T-helper 2 cell treated with Interferon-gamma antibody and Interleukin-4, amounts not matched to agents 5 μg/mL and 100 μg/mL, for 36 hours (primary cell): ENCODE results near the gene LAD1.

Source experiments
- DNase-seq: peaks from one replicate; pipeline ENCODE4 v3.0.0; 2021; ENCODE audit warnings: low spot score
- H3K27ac Mint-ChIP-seq: one replicate; pipeline ENCODE4 v1.8.0; 2021; ENCODE audit warnings: mild to moderate bottlenecking, mixed read lengths
- H3K27me3 Mint-ChIP-seq: one replicate; pipeline ENCODE4 v1.8.0; 2021; ENCODE audit warnings: low read depth, mixed read lengths
- H3K36me3 Mint-ChIP-seq: one replicate; pipeline ENCODE4 v1.8.0; 2021; ENCODE audit warnings: low read depth, mixed read lengths
- H3K4me1 Mint-ChIP-seq: one replicate; pipeline ENCODE4 v1.8.0; 2021; ENCODE audit warnings: low read depth, mixed read lengths
- H3K4me3 Mint-ChIP-seq: one replicate; pipeline ENCODE4 v1.8.0; 2022; ENCODE audit warnings: mild to moderate bottlenecking, moderate library complexity, mixed read lengths
- H3K9me3 Mint-ChIP-seq: one replicate; pipeline ENCODE4 v1.8.0; 2021; ENCODE audit warnings: mixed read lengths

Gene LAD1

DNA sequence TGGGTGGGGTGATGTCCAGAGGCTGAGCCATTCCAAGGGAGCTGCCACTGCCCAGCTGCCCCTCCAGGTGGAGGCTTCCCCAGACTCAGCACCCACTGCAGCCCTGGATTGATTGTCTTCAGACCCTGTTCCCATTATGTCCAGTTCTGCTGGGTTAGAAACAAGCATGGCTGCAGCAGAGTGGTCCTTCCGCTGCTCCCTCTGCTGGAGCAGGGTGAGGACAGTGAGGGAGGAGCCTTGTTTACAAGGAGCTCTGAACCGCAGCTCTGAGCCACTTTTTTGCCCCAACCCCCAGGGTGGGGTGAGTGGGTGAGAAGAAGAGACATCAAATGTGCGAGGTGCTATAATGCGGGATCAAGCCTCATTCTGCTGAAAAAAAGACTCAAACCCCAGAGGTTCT is 24.0 kb downstream of the LAD1 start:
- DNase-seq: no peak
- no peaks in the 10 kb centered on the region for H3K4me1 Mint-ChIP-seq
- no peak overlapping the region for H3K4me3 Mint-ChIP-seq
- H3K9me3 Mint-ChIP-seq: no peaks in the 10 kb centered on the region
- H3K27me3 Mint-ChIP-seq: peaks cover 11% of the 10 kb centered on the region
- H3K27ac Mint-ChIP-seq: no peak overlapping the region
- H3K36me3 Mint-ChIP-seq: no peaks in the 10 kb centered on the region

DNA sequence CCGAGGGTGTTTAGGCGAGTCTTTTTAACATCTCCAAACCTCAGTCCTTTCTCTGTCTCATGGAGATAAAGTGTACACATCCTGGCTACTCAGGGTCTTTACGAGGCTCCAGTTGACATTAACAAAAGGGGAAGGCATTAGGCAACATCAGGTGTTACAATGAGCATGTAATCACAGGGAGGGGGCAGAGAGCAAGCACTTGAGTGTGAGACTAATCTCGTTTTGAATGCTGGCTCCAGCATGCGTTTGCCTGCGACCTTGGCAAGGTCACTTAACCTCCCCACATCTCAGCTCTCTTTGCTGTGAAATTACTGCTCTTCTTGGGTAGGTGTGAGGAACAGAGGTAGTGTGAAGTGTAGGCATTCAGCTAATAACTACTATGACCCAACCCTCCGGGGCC is 24.8 kb downstream of the LAD1 start:
- no peaks in the 10 kb centered on the region for H3K4me1 Mint-ChIP-seq
- no peaks in the 10 kb centered on the region for H3K9me3 Mint-ChIP-seq

DNA sequence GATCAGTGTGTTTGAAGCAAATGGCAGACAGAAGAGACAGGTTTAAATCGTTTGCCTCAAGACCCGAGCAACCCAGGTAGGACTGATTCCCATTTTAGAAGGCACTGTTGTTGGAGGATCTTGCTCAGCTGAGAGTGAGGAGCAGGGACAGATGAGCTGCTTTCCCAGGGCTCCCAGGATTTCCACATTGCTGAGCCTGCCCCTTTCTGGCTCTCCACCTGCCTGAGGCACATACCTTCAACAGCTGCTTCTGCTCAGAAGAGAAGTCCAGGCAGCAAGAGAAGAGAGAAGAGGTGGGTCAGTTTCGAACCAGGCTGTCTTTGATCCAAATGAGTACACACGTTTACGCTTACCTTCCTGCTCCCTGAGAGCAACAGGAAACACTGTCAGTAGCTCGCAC is 27.3 kb downstream of the LAD1 start:
- no peaks in the 10 kb centered on the region for H3K4me1 Mint-ChIP-seq
- H3K9me3 Mint-ChIP-seq: no peaks in the 10 kb centered on the region
- no peaks in the 10 kb centered on the region for H3K36me3 Mint-ChIP-seq
- no peak for DNase-seq
- H3K27me3 Mint-ChIP-seq: peaks cover 11% of the 10 kb centered on the region
- no peak overlapping the region for H3K4me3 Mint-ChIP-seq
- H3K27ac Mint-ChIP-seq: no peak overlapping the region

More for the DNA sequence above, 24.8 kb downstream of the LAD1 start:
- Mint-ChIP-seq H3K36me3 (no peaks in the 10 kb centered on the region), H3K27ac (no peak overlapping the region), H3K4me3 (no peak overlapping the region), H3K27me3 (peaks cover 11% of the 10 kb centered on the region)
- no peak for DNase-seq

DNA sequence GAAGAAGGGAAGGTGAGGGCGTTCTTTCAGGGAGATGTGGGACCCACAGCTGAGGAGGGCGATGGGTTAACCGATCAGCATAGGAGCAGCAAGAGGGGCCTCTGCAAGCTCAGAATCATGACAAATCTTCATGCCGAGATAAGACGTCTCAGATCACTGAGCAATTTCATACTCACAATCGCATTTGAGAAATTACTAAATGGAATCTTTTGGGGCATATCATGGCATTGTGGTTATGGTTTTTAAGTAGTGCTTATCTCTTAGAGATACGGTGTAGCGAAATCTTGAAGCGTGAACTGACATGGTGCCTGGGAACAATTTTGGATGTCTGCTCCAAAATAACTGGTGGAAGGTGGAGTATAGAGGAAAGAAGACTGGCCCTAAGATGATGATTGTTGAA is 27.8 kb downstream of the LAD1 start:
- no peak overlapping the region for H3K4me3 Mint-ChIP-seq
- H3K9me3 Mint-ChIP-seq: no peaks in the 10 kb centered on the region
- no peak overlapping the region for H3K27ac Mint-ChIP-seq
- DNase-seq: no peak
- no peaks in the 10 kb centered on the region for H3K4me1 Mint-ChIP-seq
- H3K36me3 Mint-ChIP-seq: no peaks in the 10 kb centered on the region
- H3K27me3 Mint-ChIP-seq: peaks cover 11% of the 10 kb centered on the region

DNA sequence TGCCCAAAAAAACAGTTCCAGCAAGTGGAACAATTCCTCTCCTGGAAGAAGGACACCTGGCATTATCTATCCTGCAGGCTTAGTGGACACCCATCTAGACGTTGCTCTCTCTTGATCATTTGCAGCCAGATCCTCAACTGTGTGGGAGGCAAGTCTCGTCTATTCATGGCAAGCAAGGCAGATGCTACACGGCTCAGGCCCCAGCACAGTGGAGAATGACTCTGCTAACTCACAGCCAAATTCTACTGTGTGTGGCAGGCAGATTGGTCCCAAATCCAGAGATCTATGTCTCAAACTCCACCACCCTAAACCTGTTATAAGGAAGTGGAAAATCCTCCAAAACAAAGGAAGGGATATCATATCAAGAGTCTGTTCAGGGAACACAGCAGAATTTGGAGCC is 28.6 kb downstream of the LAD1 start:
- H3K9me3 Mint-ChIP-seq: no peaks in the 10 kb centered on the region
- H3K27ac Mint-ChIP-seq: no peak overlapping the region
- no peaks in the 10 kb centered on the region for H3K36me3 Mint-ChIP-seq
- DNase-seq: no peak
- H3K27me3 Mint-ChIP-seq: peaks cover 7% of the 10 kb centered on the region
- no peak overlapping the region for H3K4me3 Mint-ChIP-seq
- H3K4me1 Mint-ChIP-seq: no peaks in the 10 kb centered on the region

DNA sequence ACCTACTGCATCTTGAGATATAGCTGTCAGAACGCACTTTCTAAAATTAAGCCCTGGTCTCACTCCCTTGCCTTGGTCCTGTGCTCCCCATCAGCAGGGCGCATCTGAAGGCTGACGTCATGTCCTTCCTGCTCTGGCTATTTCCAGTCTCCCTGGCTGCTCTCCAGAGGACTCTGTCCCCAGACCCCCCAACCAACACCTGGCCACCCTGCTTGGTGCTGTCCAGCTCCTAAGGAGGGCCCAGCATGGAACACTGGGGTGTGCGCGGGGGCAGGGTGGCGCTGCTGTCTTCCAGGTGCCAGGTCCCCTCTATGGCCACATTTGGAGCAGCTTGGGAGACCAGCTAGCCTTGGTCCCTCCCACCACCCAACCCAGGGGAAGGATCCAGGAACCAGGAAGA is 29.9 kb downstream of the LAD1 start:
- H3K36me3 Mint-ChIP-seq: no peaks in the 10 kb centered on the region
- H3K4me1 Mint-ChIP-seq: no peaks in the 10 kb centered on the region
- H3K4me3 Mint-ChIP-seq: no peak overlapping the region
- peaks cover 7% of the 10 kb centered on the region for H3K27me3 Mint-ChIP-seq
- H3K9me3 Mint-ChIP-seq: no peaks in the 10 kb centered on the region
- DNase-seq: no peak
- no peak overlapping the region for H3K27ac Mint-ChIP-seq

DNA sequence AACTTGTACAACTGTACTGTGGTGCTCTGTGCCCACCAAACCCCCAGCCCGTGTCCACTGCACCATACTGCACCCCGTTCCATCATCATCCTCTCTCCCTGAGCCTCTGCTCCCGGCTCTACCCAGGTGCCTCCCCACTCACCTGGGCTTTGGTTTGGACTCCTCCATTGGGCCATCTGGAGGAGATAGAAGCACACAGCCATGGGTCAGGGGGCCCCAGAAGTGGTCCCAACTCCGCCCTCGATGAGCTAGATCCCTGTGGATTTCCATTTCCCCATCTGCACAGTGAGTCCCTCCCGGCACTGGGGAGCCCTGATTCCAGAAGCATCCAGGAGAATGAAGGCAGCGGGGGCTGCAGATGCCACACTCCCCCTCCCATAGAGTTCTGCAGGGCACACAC is 32.4 kb downstream of the LAD1 start:
- no peaks in the 10 kb centered on the region for H3K27me3 Mint-ChIP-seq
- DNase-seq: no peak
- no peaks in the 10 kb centered on the region for H3K9me3 Mint-ChIP-seq
- no peaks in the 10 kb centered on the region for H3K36me3 Mint-ChIP-seq
- H3K27ac Mint-ChIP-seq: no peak overlapping the region
- H3K4me1 Mint-ChIP-seq: no peaks in the 10 kb centered on the region
- H3K4me3 Mint-ChIP-seq: no peak overlapping the region

DNA sequence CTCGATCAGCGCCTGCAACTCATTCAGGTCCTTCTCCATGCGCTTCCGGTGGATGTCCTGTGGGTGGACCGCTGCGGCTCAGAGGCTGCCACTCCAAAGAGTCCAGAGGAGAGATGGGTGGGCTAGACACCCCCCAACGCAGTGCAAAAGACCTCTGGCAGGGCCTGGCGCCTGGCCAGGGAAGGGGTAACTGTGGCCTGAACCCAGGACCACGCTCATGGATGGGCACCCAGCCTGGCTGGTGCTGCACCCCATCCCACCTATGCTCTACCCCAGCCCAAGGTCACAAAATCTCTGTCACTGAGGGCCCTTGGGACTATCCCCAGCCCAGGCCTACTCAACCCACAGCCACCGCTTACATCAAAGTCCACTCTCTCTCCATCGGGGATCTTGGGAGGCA is 33.9 kb downstream of the LAD1 start:
- no peak overlapping the region for H3K4me3 Mint-ChIP-seq
- no peaks in the 10 kb centered on the region for H3K4me1 Mint-ChIP-seq
- no peak for DNase-seq
- no peaks in the 10 kb centered on the region for H3K9me3 Mint-ChIP-seq
- no peaks in the 10 kb centered on the region for H3K36me3 Mint-ChIP-seq
- no peak overlapping the region for H3K27ac Mint-ChIP-seq
- no peaks in the 10 kb centered on the region for H3K27me3 Mint-ChIP-seq

DNA sequence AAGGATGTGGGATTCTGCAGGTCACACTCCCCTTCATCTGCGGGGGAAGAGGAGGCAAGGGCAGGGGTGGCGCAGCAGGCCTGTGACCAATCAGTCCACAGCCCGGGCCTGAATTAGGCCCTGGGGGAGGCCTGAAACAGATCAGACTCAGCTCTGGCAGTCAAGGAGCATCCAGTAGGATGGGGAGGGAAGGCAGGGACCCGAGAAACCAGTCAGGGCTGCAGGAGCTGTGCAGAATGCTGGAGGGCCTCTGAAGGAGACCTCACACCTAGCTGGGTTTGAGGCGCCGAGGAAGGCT is 34.4 kb downstream of the LAD1 start:
- Mint-ChIP-seq H3K4me1 (no peaks in the 10 kb centered on the region), H3K36me3 (no peaks in the 10 kb centered on the region), H3K4me3 (no peak overlapping the region), H3K27me3 (no peaks in the 10 kb centered on the region), H3K27ac (no peak overlapping the region), H3K9me3 (no peaks in the 10 kb centered on the region)
- DNase-seq: no peak

DNA sequence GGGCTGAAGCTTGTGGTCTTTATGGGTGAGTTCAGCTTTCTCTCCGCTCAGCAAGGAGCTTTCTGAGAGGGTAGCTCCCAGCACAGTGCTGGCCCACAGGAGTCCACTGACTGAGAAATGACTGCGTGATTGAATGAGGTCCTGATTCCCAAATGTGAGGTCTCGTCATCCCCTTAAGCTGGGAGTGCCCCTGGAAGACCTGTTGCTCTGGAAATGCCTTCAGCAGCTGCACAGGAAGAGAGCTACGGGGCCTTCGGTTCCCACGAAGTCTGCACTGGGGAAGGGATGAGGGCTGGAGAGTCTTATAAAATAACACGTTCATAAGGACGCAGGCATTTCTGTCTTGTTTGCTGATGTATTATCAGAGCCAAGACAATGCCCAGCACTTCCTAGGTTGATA is 35.7 kb downstream of the LAD1 start:
- no peaks in the 10 kb centered on the region for H3K27me3 Mint-ChIP-seq
- H3K27ac Mint-ChIP-seq: no peak overlapping the region
- H3K36me3 Mint-ChIP-seq: no peaks in the 10 kb centered on the region
- no peaks in the 10 kb centered on the region for H3K4me1 Mint-ChIP-seq
- no peak overlapping the region for H3K4me3 Mint-ChIP-seq
- DNase-seq: no peak
- no peaks in the 10 kb centered on the region for H3K9me3 Mint-ChIP-seq

DNA sequence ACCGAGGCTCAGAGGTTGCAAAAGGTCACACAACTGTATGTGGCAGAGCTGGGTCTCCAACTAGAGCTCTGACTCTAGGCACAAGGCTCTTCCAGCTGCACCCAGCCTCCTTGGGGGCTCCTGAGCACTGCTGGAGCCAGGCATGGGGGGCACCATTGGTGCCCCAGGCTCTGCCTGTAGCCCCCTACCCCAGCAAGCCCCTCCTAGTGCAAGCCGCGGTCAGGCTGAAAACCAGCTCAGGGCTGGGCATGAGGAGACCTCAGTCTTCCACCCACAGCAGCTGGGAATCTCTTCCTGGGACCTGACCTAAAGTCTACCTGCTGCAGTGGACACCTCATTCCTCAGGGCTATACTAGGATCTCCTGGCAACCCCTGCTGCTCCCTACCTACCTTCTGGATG is 36.2 kb downstream of the LAD1 start:
- no peak for DNase-seq
- Mint-ChIP-seq H3K36me3 (no peaks in the 10 kb centered on the region), H3K27me3 (no peaks in the 10 kb centered on the region), H3K4me3 (no peak overlapping the region), H3K9me3 (no peaks in the 10 kb centered on the region), H3K4me1 (no peaks in the 10 kb centered on the region), H3K27ac (no peak overlapping the region)

DNA sequence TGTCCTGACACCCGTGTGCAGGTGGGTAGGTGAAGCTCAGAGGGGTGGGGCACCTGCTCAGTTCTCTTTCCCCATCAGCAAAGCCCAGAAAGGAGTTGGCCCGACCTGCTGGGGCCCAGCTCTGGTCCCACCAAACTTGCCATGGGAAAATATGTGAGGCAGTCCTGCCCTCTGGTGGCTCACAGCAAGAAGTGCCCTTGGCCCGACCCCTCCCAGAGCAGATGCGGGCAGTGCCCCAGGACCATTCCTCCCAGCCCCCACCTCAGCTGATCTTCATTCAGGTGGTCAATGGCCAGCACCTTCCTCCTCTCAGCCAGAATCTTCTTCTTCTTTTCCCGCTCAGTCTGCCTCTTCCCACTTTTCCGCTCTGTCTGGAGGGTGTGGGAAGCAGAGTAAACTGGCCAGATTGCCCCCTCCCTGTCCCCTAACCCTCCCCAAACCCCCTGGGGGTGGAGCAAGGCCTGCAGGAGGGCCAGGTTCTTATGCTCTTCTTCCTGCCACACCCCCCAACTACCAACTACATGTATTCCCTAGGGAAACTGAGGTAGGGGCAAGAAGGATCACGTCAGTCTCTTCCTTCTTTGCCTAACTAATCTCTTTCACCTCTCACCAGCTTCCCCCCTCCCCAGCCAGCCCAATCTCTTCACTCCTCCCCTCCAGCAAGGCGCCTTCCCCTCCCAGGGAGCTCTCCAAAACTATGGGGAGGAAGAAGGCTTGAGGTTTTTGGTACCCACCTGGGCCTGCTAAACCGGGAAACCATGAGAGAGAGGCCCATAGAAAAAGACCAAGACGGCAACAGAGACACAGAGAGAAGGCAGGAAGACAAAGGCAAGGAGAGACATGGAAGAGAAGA is 37.2 kb downstream of the LAD1 start:
- Mint-ChIP-seq H3K27ac (no peak overlapping the region), H3K4me1 (no peaks in the 10 kb centered on the region), H3K4me3 (no peak overlapping the region), H3K9me3 (no peaks in the 10 kb centered on the region), H3K36me3 (no peaks in the 10 kb centered on the region), H3K27me3 (no peaks in the 10 kb centered on the region)
- no peak for DNase-seq

DNA sequence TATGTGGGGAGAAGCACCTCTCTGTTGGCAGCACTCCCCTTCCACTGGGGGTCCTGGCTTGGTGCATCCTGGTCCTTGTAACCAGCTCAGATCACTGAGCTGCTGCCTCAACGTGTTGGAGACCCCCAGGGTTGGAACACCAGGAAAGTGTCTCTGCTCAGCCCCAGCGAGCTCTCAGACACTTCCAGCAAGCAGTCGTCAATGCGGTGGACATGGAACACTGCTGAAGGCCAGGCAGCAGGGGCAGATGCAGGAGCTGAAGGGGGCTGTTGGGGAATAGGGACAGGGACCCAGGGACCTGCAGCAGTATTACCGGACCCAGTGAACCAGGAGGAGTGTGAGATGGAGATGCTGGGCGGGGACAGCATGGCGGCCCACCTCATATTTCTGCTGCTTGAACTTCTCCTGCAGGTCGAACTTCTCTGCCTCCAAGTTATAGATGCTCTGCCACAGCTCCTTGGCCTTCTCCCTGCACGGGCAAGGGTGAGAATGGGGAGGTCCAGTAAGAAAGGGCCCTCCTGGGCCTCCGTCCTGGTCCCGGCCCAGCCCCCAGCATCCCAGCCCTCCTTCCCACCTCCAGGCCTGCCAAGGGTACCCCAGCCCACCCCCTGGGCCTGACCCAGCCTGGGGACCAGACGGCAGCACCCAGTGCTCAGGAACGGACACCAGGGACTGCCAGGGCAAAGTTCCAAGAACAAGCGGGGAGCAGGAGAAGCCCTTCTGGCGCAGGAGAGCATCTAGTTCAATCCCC is 38.0 kb downstream of the LAD1 start:
- no peaks in the 10 kb centered on the region for H3K9me3 Mint-ChIP-seq
- H3K4me3 Mint-ChIP-seq: no peak overlapping the region
- H3K36me3 Mint-ChIP-seq: no peaks in the 10 kb centered on the region
- DNase-seq: no peak
- no peaks in the 10 kb centered on the region for H3K27me3 Mint-ChIP-seq
- H3K27ac Mint-ChIP-seq: no peak overlapping the region
- no peaks in the 10 kb centered on the region for H3K4me1 Mint-ChIP-seq

DNA sequence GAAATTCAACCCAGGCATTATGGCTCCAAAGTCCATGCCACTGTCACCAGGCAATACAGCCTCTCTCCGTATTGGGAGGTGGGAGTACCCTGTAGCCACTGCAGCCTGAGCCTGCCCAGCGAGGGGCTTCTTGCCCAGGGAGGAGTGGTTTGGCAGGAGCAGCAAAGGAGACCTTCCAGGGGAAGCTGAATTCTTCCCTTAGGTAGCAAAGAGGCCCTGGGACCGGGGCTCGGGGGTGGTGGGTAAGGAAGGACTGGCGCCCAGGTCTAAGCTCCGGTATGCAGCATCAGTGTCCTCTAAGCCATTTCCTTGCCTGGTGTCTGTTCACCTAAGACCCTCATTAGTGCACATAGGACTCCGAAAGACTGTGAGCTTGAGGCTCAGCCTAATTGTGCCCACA is 38.6 kb downstream of the LAD1 start:
- DNase-seq: no peak
- Mint-ChIP-seq H3K4me3 (no peak overlapping the region), H3K9me3 (no peaks in the 10 kb centered on the region), H3K27ac (no peak overlapping the region), H3K36me3 (no peaks in the 10 kb centered on the region), H3K4me1 (no peaks in the 10 kb centered on the region), H3K27me3 (no peaks in the 10 kb centered on the region)

DNA sequence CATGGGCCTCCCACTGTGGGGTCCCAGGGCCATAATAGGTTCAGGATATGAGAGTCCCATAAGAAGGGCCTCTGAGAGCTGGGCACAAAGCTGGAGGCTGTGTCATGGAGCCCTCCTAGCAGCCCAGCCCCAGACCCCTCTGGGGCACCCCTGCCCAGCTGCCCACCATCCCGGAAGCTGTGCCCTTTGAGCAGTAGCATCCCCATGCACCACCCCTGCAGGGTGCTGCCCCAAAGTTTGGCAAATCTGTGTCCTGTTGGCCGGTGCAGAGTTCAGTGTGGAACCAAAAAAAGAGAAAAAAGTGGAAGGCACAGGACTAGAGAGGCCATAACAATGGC is 39.3 kb downstream of the LAD1 start:
- no peaks in the 10 kb centered on the region for H3K4me1 Mint-ChIP-seq

More for the DNA sequence above, 39.3 kb downstream of the LAD1 start:
- Mint-ChIP-seq H3K27ac (no peak overlapping the region), H3K36me3 (no peaks in the 10 kb centered on the region), H3K4me3 (no peak overlapping the region), H3K27me3 (no peaks in the 10 kb centered on the region), H3K9me3 (no peaks in the 10 kb centered on the region)
- DNase-seq: no peak
